ELF-1 (cell line): ENCODE data around the gene PAPPA.

ENCODE experiments used
- DNase-seq: peaks from one replicate; pipeline ENCODE4 v3.0.0-alpha.2; 2016; ENCODE audit warnings: low read depth, low spot score

PAPPA gene

GRCh38 chr9:116381350-116381749, 227.8 kb downstream of the PAPPA start:
- no peak for DNase-seq

- DNase-seq, result no peak
Observed at GRCh38 chr9:116382053-116382452, 228.5 kb downstream of the PAPPA start.

- DNase-seq, result no peak
Observed at GRCh38 chr9:116383133-116383532, 229.5 kb downstream of the PAPPA start.

GRCh38 chr9:116383936-116384335, 230.3 kb downstream of the PAPPA start:
- DNase-seq, result no peak

GRCh38 chr9:116387934-116388698, 234.5 kb downstream of the PAPPA start:
- DNase-seq, result no peak

- no peak for DNase-seq
Observed at GRCh38 chr9:116389541-116390302, 236.1 kb downstream of the PAPPA start.

DNA sequence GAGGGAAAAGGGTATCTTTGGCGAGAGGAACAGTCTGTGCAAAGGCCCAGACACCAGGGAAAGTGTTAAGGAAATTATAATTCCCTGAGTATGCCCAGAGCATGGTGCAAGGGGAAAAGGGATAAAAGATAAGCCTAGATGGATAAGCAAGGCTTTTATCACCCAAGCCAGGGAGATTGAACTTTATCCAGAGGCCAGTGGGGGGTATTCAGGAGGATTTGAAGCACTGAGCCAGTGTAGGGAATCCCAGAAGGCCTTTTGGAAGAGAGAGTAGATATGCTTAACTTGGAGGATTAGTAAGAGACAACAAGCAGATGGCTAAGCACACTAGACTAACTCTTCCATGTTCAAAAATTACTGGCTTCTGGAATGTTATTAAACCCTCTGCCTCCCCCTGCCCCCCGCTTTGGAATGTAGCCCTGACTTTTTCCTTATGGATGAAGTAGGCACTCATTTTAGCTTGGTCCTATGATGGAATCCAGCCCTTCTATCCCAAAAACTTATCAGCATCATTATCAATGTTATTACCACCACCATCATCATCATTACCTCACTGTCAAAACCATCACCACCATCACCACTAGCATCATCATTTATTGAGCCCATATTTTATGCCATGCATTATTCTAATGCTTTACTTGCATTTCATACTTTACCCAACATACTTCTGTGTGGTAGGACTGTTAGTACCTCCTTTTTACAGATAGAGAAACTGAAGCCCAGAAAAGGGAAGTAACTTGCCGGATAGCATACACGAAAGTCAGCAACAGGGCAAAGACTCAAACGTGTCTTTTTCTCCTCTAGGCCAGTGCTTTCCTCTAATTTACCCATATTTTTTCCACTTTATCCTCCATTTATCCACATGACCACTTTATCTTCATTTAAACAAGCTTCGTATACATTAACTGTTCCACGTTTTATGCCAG, 237.0 kb downstream of the PAPPA start:
- peak; percentile 71 for DNase-seq

DNA sequence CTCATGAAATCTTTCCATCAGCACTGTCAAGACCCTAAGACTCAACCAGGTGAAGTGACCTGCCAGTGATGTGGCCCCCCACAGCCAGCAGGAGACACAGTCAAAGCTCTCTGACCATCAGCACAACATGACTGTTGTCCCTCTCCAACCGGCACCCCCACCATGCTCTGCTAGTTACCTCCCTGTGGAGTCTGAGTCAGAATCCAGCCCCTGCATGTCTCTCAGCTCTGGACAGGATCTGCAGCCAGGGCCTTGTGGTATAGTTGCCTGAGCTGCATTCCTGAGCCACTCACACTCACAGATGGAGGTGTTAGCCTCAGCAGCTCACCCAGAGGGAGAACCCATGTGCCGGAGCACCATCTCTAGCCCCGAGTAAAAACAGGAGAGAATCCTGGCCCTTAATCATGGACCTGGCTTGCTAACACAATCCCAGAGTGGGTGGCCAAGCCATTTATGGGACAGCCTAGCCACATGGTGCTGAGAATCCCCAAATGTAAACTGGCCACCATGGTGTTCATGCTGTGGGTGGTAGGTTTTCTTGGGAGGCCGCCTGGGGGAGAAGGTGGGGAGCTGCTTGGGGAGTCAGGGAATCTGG, 237.8 kb downstream of the PAPPA start:
- peak; percentile 44 for DNase-seq

GRCh38 chr9:116393198-116393597, 239.6 kb downstream of the PAPPA start:
- DNase-seq, result no peak

- no peak for DNase-seq
Observed at GRCh38 chr9:116394070-116394469, 240.5 kb downstream of the PAPPA start.

DNA sequence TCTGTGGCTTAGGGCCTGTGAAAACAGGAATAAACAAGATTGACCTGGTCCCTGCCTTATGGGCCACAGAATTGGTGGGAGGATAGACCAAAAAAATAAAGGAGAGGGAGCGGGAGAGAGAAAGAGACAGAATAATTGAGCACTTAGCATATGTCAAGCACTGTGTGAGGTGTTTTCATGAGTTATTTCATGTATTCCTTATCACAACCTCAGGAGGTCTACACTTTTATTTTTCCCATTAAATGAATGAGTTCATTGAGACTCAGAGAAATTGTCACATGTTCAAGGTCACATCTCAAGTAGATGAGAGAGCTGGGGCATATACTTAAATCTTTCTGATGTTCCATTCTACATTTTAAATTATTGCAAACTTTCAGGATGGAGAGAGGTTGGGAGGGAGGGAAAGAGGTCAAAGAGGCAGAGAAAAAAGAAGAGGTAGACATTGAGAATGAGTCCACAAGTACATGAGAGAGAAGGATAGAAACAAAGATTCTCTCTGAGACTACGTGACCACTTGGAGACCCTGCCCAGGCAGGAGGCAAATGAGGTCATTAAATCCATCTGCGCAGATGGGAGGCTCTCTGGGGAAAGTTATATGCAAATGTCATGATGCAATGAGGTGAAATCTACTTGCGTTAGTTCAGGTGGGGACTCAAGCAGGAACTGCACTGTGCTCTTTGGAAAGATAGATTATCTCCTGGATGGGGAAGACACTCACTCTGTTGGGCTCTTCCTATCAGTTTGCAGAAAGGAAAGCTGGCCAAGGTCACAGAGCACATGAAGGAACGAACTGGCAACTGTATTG, 241.5 kb downstream of the PAPPA start:
- DNase-seq, result no peak

GRCh38 chr9:116395699-116396037, 242.1 kb downstream of the PAPPA start:
- DNase-seq, result no peak

GRCh38 chr9:116403171-116403570, 249.6 kb downstream of the PAPPA start:
- no peak for DNase-seq

- DNase-seq, result no peak
Observed at GRCh38 chr9:116404228-116404627, 250.6 kb downstream of the PAPPA start.

DNA sequence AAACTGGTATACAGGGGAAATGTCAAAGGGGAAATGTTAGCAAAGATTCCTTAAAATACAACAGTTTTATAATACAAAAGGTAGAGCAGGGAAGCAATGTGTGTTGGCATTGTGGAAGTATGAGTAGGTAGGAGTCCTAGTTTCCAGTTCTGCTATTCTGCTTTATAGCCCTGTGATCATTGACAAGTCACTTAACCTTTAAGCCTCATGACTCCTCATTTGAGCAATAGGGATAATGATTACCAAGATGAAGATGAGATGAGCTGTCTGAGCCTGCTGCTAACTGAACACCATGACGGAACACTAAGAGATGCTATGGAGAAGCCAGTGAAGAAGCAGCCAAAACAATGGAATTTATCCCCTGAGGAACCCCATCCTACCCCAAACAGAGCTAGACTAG, 251.7 kb downstream of the PAPPA start:
- no peak for DNase-seq

DNA sequence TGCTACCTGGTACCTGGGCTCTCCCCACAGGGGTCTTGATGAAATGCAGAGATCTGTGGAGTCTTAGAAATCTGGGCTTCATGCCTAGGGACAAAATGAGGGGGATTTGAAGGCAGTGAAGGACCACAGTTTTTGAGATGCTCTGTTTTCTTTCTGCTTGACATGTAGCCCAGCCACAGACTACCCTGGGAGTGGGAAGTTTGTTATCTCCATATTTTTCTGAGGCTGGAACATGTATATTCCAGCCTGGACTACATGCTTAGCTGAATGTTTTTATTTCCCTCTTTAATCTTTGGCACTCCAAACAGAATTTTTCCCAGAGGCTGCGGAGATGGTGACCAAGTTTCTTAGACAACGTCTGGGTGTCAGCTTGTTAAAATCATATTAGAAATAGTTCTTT, 252.9 kb downstream of the PAPPA start:
- no peak for DNase-seq

- DNase-seq, result no peak
Observed at GRCh38 chr9:116409129-116409528, 255.5 kb downstream of the PAPPA start.

- DNase-seq, result no peak
Observed at GRCh38 chr9:116409638-116410037, 256.0 kb downstream of the PAPPA start.

- DNase-seq, result no peak
Observed at GRCh38 chr9:116411506-116411905, 257.9 kb downstream of the PAPPA start.

DNA sequence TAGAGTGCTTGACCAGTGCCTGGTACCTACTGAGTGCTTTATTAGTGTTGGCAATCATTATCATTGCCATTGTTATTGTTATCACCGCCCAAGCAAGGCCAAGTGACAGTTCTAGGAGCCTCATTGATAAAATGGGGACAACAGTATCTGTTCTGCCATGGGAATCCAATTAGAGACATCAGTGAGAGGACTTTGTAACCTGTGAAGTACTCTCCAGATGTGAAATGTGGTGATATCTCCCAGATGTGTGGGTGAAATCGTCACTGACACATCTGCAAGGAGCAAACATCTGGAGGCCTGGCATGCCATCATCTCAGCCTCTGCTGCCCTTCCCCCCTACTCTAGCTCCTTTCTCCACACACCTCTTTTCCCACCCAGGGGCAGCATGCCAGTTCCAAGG, 260.8 kb downstream of the PAPPA start:
- DNase-seq, result no peak

DNA sequence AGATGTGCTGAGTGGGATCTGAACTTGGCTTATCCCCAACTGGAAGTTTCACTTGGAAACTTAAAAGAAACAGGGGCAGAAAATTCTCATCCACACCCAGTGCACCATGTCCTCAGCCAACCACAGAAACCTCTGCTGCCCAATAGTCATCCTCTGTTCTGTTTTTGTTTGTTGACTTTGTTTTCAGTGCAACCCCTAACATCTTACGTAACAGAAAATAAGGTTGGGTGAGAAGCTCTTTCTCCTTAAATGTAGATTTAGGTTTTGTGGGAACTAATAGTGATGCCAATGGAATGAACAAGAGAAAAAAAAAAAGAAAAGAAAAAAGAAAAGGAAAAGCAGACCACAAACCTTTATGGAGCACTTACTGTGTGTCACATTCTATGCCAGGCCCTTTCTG, 262.8 kb downstream of the PAPPA start:
- DNase-seq, result no peak
